ENCODE measurements around the gene CHML. TPM values are rescaled to one million over a fixed set of nuclear protein-coding genes. Genes with fewer than 3 reads are reported as not detected.

Gene CHML
- total RNA-seq, 4 donors from 2014 or later, result 8.0 to 14.3 (median 12.1) TPM

GRCh38 chr1:241639623-241640148 lies 483 bp downstream of the CHML start:
- Histone ChIP-seq H3K27me3 (no peaks in the 10 kb centered on the region), H3K4me1 (peaks cover 40% of the 10 kb centered on the region), H3K36me3 (no peaks in the 10 kb centered on the region), H3K9me3 (no peaks in the 10 kb centered on the region), H3K4me3 (peak overlapping the region; percentile 83), H3K27ac (peak overlapping the region; percentile 86)
- under 1% methylated on average over 28 of the region's 42 CpGs for WGBS
- DNase-seq (ENCODE audit: low spot score in 2 of 2), result peak; percentile 70 to 78
- TF ChIP-seq EP300 (IDR thresholded peaks at IDR 0.05) (no peak), POLR2A (IDR thresholded peaks at IDR 0.05) (no peak), POLR2AphosphoS5 (IDR thresholded peaks at IDR 0.05) (no peak)
- TF ChIP-seq, protein P1, sequence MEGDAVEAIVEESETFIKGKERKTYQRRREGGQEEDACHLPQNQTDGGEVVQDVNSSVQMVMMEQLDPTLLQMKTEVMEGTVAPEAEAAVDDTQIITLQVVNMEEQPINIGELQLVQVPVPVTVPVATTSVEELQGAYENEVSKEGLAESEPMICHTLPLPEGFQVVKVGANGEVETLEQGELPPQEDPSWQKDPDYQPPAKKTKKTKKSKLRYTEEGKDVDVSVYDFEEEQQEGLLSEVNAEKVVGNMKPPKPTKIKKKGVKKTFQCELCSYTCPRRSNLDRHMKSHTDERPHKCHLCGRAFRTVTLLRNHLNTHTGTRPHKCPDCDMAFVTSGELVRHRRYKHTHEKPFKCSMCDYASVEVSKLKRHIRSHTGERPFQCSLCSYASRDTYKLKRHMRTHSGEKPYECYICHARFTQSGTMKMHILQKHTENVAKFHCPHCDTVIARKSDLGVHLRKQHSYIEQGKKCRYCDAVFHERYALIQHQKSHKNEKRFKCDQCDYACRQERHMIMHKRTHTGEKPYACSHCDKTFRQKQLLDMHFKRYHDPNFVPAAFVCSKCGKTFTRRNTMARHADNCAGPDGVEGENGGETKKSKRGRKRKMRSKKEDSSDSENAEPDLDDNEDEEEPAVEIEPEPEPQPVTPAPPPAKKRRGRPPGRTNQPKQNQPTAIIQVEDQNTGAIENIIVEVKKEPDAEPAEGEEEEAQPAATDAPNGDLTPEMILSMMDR (IDR thresholded peaks at IDR 0.05), result no peak

- H3K9me3 ChIP-seq, result no peaks in the 10 kb centered on the region
- WGBS, result 12% methylated on average over 11 of the region's 11 CpGs
- H3K27ac ChIP-seq, result peak overlapping the region; percentile 86
These were observed 1.1 kb downstream of the CHML start for GRCh38 chr1:241638909-241639622.

GRCh38 chr1:241638099-241638682 lies 2.0 kb downstream of the CHML start:
- Histone ChIP-seq H3K36me3 (no peaks in the 10 kb centered on the region), H3K4me3 (no peak overlapping the region), H3K27me3 (no peaks in the 10 kb centered on the region), H3K4me1 (peaks cover 40% of the 10 kb centered on the region), H3K27ac (no peak overlapping the region), H3K9me3 (no peaks in the 10 kb centered on the region)
- 64% methylated on average over 5 of the region's 5 CpGs for WGBS
- no peak for DNase-seq (ENCODE audit: low spot score in 2 of 2)
- TF ChIP-seq EP300 (IDR thresholded peaks at IDR 0.05) (no peak), POLR2AphosphoS5 (IDR thresholded peaks at IDR 0.05) (no peak), POLR2A (IDR thresholded peaks at IDR 0.05) (no peak)
- TF ChIP-seq, protein P1 (IDR thresholded peaks at IDR 0.05), result no peak

More at GRCh38 chr1:241638909-241639622, 1.1 kb downstream of the CHML start:
- TF ChIP-seq POLR2AphosphoS5 (IDR thresholded peaks at IDR 0.05), result no peak
- TF ChIP-seq, protein P1 (IDR thresholded peaks at IDR 0.05), result no peak
- no peak for TF ChIP-seq EP300 (IDR thresholded peaks at IDR 0.05)
- TF ChIP-seq POLR2A (IDR thresholded peaks at IDR 0.05), result no peak
- peaks cover 40% of the 10 kb centered on the region for H3K4me1 ChIP-seq
- H3K36me3 ChIP-seq, result no peaks in the 10 kb centered on the region
- DNase-seq (ENCODE audit: low spot score in 2 of 2), result no peak
- peak overlapping the region; percentile 83 for H3K4me3 ChIP-seq
- H3K27me3 ChIP-seq, result no peaks in the 10 kb centered on the region

DNA sequence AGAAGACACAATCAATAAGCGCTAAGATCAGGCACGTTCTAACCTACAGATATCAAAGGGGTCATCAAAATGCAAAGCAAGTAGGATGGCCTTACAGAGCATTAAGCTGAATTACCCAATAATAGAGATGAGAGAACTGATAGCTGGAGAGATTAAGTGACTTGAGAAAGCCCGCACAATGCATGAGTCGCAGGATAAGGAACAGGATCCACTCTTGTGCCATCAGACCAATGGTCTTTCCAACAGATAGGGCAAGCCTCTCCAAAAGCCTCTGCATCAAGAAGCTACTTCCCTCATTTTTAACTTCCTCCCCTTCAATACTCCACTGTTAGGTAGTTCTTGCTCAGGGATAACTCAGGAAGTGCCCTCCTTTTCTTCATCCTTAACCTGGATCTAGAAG lies 2.6 kb downstream of the CHML start:
- no peak overlapping the region for H3K4me3 ChIP-seq
- 58% methylated on average over 4 of the region's 4 CpGs for WGBS

More for the DNA sequence above, 2.6 kb downstream of the CHML start:
- Histone ChIP-seq H3K9me3 (no peaks in the 10 kb centered on the region), H3K36me3 (no peaks in the 10 kb centered on the region), H3K27ac (no peak overlapping the region), H3K4me1 (peaks cover 40% of the 10 kb centered on the region), H3K27me3 (no peaks in the 10 kb centered on the region)
- TF ChIP-seq, protein P1 (IDR thresholded peaks at IDR 0.05), result no peak
- no peak for TF ChIP-seq EP300 (IDR thresholded peaks at IDR 0.05)
- no peak for TF ChIP-seq POLR2AphosphoS5 (IDR thresholded peaks at IDR 0.05)
- no peak for TF ChIP-seq POLR2A (IDR thresholded peaks at IDR 0.05)
- no peak for DNase-seq (ENCODE audit: low spot score in 2 of 2)
